GM20000 (cell line): ENCODE measurements around the gene NFKBIZ.
"Not testable (repeated sequence)": the region's sequence is repeated elsewhere in the genome, so short reads cannot be mapped to it uniquely, and the experiment has no call there.

Experiments
- DNase-seq: peaks from one replicate; pipeline ENCODE4 v3.0.0; 2012; ENCODE audit warnings: low spot score
- CTCF ChIP-seq: IDR thresholded peaks from 2 replicates; pipeline ENCODE4 v1.5.1; 2012; ENCODE audit warnings: mild to moderate bottlenecking, control low read depth; ENCODE audit errors: extremely low read depth, missing control alignments

Gene NFKBIZ

GRCh38 chr3:101859882-101860448 lies 10.7 kb downstream of the NFKBIZ start:
- no peak for DNase-seq
- TF ChIP-seq CTCF: no peak

GRCh38 chr3:101861212-101861788 lies 12.0 kb downstream of the NFKBIZ start:
- DNase-seq: no peak
- TF ChIP-seq CTCF: no peak

GRCh38 chr3:101861789-101862415 lies 12.6 kb downstream of the NFKBIZ start:
- DNase-seq: no peak
- TF ChIP-seq CTCF: no peak

GRCh38 chr3:101862416-101863165 lies 13.3 kb downstream of the NFKBIZ start:
- no peak for DNase-seq
- TF ChIP-seq CTCF: no peak

GRCh38 chr3:101864926-101865325 lies 15.6 kb downstream of the NFKBIZ start:
- DNase-seq: not testable (repeated sequence)

- no peak for DNase-seq
Observed at GRCh38 chr3:101865751-101866509, 16.6 kb downstream of the NFKBIZ start.

More at GRCh38 chr3:101865751-101866509, 16.6 kb downstream of the NFKBIZ start:
- TF ChIP-seq CTCF: no peak
